NT2/D1 (cell line): ENCODE measurements around the gene NMNAT1.

Experiments
- YY1 ChIP-seq: IDR thresholded peaks from 2 replicates; pipeline ENCODE4 v1.6.1; 2011; ENCODE audit not compliant: insufficient read length, insufficient read depth
- ZNF274 ChIP-seq: IDR thresholded peaks from 2 replicates; pipeline ENCODE4 v1.6.1; 2011; ENCODE audit warnings: mild to moderate bottlenecking, low read depth, low read length

- TF ChIP-seq ZNF274, result no peak
- TF ChIP-seq YY1, result no peak
Observed at GRCh38 chr1:9993561-9994075, 50.3 kb downstream of the NMNAT1 start.
